Mesothelial cell of epicardium (in vitro differentiated cells): ENCODE measurements around the gene C5orf24. TPM values are rescaled to one million over a fixed set of nuclear protein-coding genes. Genes with fewer than 3 reads are reported as not detected.
"Not testable (repeated sequence)": the region's sequence is repeated elsewhere in the genome, so short reads cannot be mapped to it uniquely, and the experiment has no call there.

Experiments
- DNase-seq, 2 experiments: peaks; one replicate each; pipeline ENCODE4 v3.0.0; 2021; ENCODE audit warnings: low spot score in 2 of 2; ENCODE audit not compliant: unreplicated experiment in 2 of 2
- H3K27ac Mint-ChIP-seq: 2 replicates; pipeline ENCODE4 v1.8.0; 2021; ENCODE audit warnings: mixed read lengths
- H3K27me3 Mint-ChIP-seq: 2 replicates; pipeline ENCODE4 v1.8.0; 2021; ENCODE audit warnings: low read depth, mixed read lengths
- H3K36me3 Mint-ChIP-seq: 2 replicates; pipeline ENCODE4 v1.8.0; 2021; ENCODE audit warnings: mixed read lengths
- H3K4me1 Mint-ChIP-seq: 2 replicates; pipeline ENCODE4 v1.8.0; 2021; ENCODE audit warnings: mixed read lengths
- H3K4me3 Mint-ChIP-seq: 2 replicates; pipeline ENCODE4 v1.8.0; 2021; ENCODE audit warnings: mild to moderate bottlenecking, moderate library complexity, mixed read lengths
- H3K9me3 Mint-ChIP-seq: 2 replicates; pipeline ENCODE4 v1.8.0; 2021; ENCODE audit warnings: mixed read lengths
- CTCF ChIP-seq: fragments of 200-600 bp; sonication (generic); IDR thresholded peaks from one replicate; pipeline ENCODE4 v1.5.0; 2021; ENCODE audit warnings: antibody characterized with exemption; ENCODE audit not compliant: unreplicated experiment
- total RNA-seq: library from RNA; stranded (reverse); gene quantifications from 3 replicates; pipeline ENCODE4 v1.2.1, GENCODE V29; 2021

The C5orf24 gene
- total RNA-seq, 1 donor from 2014 or later = 85.4 TPM

- Mint-ChIP-seq H3K4me3 (no peak overlapping the region), H3K27ac (no peak overlapping the region), H3K36me3 (peaks cover 10% of the 10 kb centered on the region), H3K9me3 (no peaks in the 10 kb centered on the region), H3K27me3 (no peaks in the 10 kb centered on the region), H3K4me1 (peaks cover 13% of the 10 kb centered on the region)
- TF ChIP-seq CTCF = no peak
- DNase-seq = no peak
Observed at GRCh38 chr5:134877159-134877558, 31.4 kb downstream of the C5orf24 start.

GRCh38 chr5:134878403-134878802 lies 32.6 kb downstream of the C5orf24 start:
- Mint-ChIP-seq H3K27me3 (no peaks in the 10 kb centered on the region), H3K4me3 (no peak overlapping the region), H3K4me1 (peaks cover 12% of the 10 kb centered on the region), H3K9me3 (no peaks in the 10 kb centered on the region), H3K36me3 (peaks cover 13% of the 10 kb centered on the region), H3K27ac (no peak overlapping the region)
- no peak for DNase-seq
- TF ChIP-seq CTCF = no peak

GRCh38 chr5:134879456-134879855 lies 33.7 kb downstream of the C5orf24 start:
- Mint-ChIP-seq H3K36me3 (peaks cover 13% of the 10 kb centered on the region), H3K4me3 (no peak overlapping the region), H3K9me3 (no peaks in the 10 kb centered on the region), H3K27ac (no peak overlapping the region), H3K27me3 (no peaks in the 10 kb centered on the region), H3K4me1 (peaks cover 10% of the 10 kb centered on the region)
- no peak for TF ChIP-seq CTCF
- no peak for DNase-seq

- H3K36me3 Mint-ChIP-seq = peaks cover 13% of the 10 kb centered on the region
- H3K27ac Mint-ChIP-seq, H3K9me3 Mint-ChIP-seq, DNase-seq, H3K27me3 Mint-ChIP-seq, H3K4me3 Mint-ChIP-seq, H3K4me1 Mint-ChIP-seq: not testable (repeated sequence)
Observed at GRCh38 chr5:134880937-134881336, 35.2 kb downstream of the C5orf24 start.

GRCh38 chr5:134881711-134882110 lies 35.9 kb downstream of the C5orf24 start:
- not testable (repeated sequence) for H3K27ac Mint-ChIP-seq

GRCh38 chr5:134887593-134888159 lies 41.9 kb downstream of the C5orf24 start:
- Mint-ChIP-seq H3K4me1 (no peaks in the 10 kb centered on the region), H3K4me3 (no peak overlapping the region), H3K36me3 (peaks cover 47% of the 10 kb centered on the region), H3K27me3 (no peaks in the 10 kb centered on the region), H3K9me3 (peaks cover 7% of the 10 kb centered on the region), H3K27ac (no peak overlapping the region)
- DNase-seq = no peak
- TF ChIP-seq CTCF = no peak

More at GRCh38 chr5:134881711-134882110, 35.9 kb downstream of the C5orf24 start:
- peaks cover 13% of the 10 kb centered on the region for H3K36me3 Mint-ChIP-seq
- H3K4me1 Mint-ChIP-seq, H3K9me3 Mint-ChIP-seq, DNase-seq, H3K4me3 Mint-ChIP-seq, H3K27me3 Mint-ChIP-seq: not testable (repeated sequence)

- no peaks in the 10 kb centered on the region for H3K27me3 Mint-ChIP-seq
- H3K36me3 Mint-ChIP-seq = peaks cover 55% of the 10 kb centered on the region
- no peak for TF ChIP-seq CTCF
- no peak overlapping the region for H3K27ac Mint-ChIP-seq
- H3K4me1 Mint-ChIP-seq = no peaks in the 10 kb centered on the region
- no peak overlapping the region for H3K4me3 Mint-ChIP-seq
- DNase-seq = no peak
- H3K9me3 Mint-ChIP-seq = peaks cover 7% of the 10 kb centered on the region
Observed at GRCh38 chr5:134889335-134889734, 43.6 kb downstream of the C5orf24 start.
